Stimulated activated CD4-positive, alpha-beta T cell treated with anti-CD3 and anti-CD28 coated beads, TNF-alpha, amount 100 ng/mL, for 24 hours (primary cell): ENCODE data around the gene PREP.
"Not testable (repeated sequence)": the region's sequence is repeated elsewhere in the genome, so short reads cannot be mapped to it uniquely, and the experiment has no call there.

ENCODE experiments used
- DNase-seq, 3 experiments: peaks; one replicate each; pipeline ENCODE4 v3.0.0-alpha.2; 2020; ENCODE audit warnings: low read depth in 3 of 3

PREP gene

DNA sequence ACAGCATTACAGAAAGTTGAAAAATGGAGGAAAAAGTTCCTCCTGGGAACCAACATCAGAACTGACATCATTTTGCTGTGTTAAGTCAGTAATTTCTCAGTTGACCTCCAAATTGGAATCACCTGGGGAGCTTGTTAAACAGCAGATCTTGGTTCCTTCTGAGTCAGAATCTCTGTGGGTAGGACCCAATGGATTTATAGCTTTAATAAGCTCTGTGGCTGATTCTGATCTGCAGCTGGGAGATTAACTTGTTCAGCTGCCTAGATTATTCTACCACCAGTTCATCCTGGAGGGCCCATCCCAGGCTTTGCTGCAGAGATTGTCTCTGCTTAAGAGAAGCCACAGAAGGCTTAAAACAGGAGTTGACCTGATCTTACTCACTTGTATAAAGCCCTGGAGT lies 132.4 kb downstream of the PREP start:
- no peak for DNase-seq

DNA sequence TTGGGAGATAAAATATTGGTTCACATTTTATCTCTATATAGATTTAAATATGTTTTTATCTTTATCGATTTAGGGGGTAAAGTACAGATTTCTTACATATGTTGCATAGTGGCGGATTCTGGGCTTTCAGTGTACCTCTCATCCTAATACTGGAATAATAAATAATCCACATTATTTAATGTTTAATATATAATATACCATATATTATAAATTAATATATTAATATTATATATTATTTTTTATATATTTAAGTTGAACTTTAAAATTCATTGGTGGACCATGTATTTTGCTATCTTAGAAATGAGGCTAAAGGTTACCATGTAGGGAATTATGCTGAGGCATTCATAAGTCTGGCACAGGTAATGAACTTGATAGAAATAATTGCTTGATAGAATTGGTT lies 133.5 kb downstream of the PREP start:
- no peak for DNase-seq

GRCh38 chr6:105263685-105264610 lies 138.9 kb downstream of the PREP start:
- no peak for DNase-seq

DNA sequence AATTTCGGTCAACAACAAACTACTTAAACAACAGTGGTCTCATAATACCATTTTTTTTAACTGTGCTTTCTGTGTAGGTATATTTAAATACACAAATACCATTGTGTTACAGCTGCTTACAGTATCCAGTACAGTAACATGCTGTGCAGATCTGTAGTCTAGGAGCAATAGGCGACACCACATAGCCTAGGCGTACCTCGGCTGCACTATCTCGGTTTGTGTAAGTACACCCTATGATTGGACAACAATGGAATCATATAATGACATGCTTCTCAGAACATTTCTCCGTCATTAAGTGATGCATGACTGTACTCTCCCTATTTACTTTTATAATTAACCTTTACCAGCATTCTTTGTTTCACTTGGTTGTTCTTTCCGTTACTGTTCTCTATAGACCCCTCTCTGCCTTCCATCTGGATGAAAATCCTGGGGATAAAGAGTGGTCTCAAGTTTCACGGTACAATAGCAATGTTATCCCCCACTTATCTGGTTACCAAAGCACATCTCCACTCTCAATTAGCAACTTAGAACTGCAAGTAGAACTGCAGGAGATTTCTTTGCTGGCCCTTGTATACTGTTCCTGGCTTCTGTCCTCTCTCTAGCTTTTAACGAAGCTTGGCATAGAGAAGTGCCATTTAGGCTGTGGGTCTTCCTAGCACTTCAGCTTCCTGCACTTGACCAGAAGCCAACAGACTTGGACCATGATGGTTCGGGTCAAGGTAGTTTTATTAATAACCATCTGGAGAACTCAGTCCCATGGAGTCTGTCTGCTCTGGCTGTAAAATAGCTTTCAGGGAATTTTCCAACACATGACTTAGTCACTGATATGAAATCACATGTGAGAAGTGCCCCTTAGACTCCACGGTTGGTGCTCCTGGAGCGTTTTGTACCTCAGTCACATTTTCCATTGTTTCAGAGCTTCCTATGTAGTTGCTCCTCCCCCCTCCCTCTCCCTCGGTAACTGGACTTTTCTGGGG lies 142.7 kb downstream of the PREP start:
- DNase-seq = no peak

GRCh38 chr6:105258816-105259215 lies 144.1 kb downstream of the PREP start:
- no peak for DNase-seq

DNA sequence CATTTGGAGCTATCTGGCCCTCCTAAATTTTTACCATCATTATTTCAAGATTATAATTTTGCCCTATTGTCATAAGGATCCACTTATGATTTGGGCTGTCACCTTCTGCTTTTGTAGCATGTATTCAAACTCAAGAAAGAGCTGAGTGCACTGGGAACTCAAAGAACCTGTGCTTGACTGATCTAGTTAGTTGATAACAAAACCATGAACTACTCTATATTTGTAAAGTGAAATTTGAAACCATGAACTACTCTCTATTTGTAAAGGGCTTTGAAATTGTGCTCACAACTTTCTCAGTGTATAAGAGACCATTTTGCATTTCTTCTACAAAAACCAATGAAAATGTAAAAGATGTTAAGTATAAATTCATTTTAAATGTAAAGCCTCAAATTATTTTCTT lies 145.5 kb downstream of the PREP start:
- DNase-seq = no peak

- DNase-seq = no peak
Measured at GRCh38 chr6:105256619-105257018, 146.3 kb downstream of the PREP start.

DNA sequence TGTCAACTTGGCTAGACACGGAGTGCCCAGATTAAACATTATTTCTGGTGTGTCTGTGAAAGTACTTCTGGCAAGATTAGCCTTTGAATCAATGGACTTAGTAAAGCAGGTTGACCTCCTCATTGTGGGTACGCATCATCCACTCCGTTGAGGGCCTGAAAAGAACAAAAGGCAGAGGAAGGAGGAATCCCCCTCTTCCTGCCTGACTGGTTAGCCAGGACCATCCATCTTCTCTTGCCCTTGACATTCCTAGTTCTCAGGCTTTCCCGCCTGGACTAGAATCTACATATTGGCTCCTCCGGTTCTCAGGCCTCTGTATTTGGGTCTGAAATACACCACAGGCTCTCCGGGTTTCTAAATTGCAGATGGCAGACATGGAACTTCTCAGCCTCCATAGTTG lies 149.1 kb downstream of the PREP start:
- no peak for DNase-seq

DNA sequence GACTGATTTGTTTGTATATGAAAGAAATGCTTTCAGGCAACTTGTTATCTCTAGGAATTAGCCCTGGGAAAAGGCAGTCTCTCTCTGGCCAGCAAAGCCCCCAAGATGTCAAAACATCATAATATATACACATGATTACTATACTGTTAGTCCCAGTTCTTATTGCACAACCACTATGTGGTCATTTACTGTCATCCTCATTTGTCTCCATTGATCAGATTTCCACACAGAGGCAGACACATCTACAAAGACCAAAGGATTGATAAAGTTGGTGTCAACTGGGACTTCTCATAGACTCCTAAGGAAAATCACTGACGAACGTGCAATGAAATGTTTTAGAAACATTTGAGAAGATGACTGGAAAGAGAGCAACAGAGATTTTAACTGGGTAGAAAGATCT lies 151.2 kb downstream of the PREP start:
- no peak for DNase-seq

DNA sequence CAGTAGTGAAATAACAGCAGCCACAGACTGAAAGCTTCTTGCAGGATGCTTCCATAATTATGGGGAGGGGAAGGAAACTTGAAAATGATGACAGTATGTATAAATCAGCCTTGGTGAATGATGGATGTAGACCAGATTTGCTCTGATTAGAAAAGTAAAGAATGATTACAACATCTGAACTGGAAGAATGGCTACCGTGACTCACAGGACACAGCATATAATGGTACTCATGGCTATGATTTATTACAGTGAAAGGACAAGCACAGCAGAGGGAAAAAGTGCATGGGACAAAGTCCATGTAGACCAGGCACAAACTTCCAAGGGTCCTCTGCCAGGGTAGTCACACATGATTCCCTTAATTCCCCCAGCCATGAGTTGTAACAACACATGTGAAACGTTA lies 152.3 kb downstream of the PREP start:
- DNase-seq = no peak

DNA sequence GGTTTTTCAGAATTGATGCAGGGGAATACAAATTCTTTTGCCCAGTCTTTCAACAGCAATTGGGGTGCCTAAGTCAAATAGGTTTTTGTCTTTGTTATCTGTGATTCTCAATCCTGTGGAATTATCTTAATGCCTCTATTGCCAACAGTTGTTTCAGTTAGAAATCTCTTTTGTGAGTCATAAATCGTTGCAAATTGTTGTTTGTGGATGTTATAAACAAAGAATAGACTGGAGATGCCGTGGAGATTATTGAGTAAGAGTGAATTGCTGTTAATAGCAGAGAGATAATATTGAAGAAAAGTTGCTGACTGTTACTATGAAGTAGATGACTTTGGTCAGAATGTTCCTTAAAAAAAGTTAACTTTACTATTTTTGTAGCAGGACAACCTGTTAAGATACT lies 159.4 kb downstream of the PREP start:
- no peak for DNase-seq

- DNase-seq = no peak
Measured at GRCh38 chr6:105235155-105235554, 167.7 kb downstream of the PREP start.

DNA sequence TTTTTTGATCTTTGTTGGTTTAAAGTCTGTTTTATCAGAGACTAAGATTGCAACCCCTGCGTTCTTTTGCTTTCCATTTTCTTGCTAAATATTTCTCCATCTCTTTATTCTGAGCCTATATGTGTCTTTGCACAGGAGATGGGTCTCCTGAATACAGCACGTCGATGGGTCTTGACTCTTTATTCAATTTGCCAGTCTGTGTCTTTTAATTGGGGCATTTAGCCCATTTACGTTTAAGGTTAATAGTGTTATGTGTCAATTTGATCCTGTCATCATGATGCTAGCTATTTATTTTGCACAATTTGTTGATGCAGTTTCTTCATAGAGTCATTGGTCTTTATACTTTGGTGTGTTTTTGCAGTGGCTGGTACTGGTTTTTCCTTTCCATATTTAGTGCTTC lies 171.1 kb downstream of the PREP start:
- not testable (repeated sequence) for DNase-seq
